Measurements from ENCODE around the gene NEIL1.
"Not testable (repeated sequence)": the region's sequence is repeated elsewhere in the genome, so short reads cannot be mapped to it uniquely, and the experiment has no call there.

NEIL1 gene

DNA sequence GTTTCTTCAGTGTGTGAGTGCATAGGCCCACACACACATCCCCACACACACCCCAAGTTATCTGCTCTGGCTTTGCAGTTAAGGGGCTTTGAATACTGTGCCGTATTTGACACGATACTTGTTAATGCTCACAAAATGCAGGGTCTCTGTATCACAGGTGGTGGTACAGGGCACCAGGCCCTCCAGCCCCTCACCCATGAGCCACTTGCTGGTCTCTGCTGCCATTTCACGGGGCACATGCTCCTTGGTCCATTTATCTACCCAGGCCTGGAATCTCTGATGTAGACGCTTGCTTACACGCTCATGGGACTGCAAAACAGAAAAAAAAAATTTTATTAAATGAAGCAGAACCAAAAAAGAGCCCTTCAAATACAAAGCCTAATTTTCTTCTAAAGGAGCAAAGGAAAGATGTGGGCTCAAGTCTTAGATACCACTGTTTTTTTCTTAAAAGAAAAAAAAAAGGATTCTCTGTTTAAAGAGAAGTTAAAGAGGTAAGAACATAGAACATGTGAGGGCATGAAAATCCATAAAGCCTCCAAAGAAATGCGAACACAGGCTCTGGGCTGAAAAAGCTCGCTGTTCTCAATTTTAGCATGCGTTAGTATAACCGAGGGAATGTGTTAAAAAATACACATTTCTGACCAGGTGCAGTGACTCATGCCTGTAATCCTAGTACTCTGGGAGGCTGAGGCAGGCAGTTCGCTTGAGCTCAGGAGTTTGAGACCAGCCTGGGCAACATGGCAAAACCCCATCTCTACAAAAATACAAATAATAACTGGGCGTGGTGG is 25.3 kb downstream of the NEIL1 start:
- H3K4me3 ChIP-seq (ENCODE audit: low read depth, low read length): no peak overlapping the region
- TF ChIP-seq CTCF (IDR thresholded peaks at IDR 0.05; ENCODE audit: low read depth, low read length): no peak

- TF ChIP-seq CTCF (IDR thresholded peaks at IDR 0.05; ENCODE audit: low read depth, low read length): no peak
- no peak overlapping the region for H3K4me3 ChIP-seq (ENCODE audit: low read depth, low read length)
Measured at GRCh38 chr15:75380773-75381172, 33.9 kb downstream of the NEIL1 start.

DNA sequence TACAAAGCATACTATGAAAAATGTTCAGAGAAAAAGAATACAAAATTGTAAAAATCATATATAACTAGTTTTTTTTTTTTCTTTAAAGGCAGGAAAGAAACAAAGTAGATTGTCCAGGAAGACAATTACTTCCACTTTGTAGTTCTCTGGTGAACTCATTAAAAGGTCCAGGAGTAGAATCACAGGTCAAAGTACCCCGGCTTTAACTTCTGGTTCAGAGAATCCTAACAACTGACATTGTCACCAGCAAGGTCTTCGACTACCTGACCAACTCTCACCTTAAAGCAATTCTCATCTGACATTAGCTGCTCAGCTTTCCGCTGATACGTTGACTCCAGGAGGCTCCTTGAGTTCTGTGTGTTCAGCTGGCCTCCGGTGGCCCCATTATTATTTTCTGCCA is 37.1 kb downstream of the NEIL1 start:
- not testable (repeated sequence) for H3K4me3 ChIP-seq (ENCODE audit: low read depth, low read length)

- no peak for TF ChIP-seq CTCF (IDR thresholded peaks at IDR 0.05; ENCODE audit: low read depth, low read length)
- no peak overlapping the region for H3K4me3 ChIP-seq (ENCODE audit: low read depth, low read length)
Measured at GRCh38 chr15:75389791-75390382, 43.0 kb downstream of the NEIL1 start.

DNA sequence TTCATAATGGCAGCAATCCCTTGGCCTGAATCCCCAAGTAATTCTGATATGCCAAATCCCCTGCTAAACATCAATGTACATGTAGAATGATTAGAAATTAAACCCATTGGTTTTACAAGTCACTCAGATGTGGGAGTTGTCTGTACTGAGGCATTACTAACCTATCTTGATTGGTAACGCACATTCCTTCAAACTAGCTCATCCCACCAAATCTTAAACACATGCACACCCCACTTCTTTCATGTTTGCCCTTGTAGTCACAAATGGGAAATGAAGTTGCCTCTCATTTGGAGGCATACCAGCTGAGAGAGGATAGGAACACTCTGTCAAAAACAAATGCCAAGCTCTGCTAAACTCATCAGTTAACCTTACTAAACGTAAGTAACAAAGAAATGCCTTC is 50.7 kb downstream of the NEIL1 start:
- TF ChIP-seq CTCF (IDR thresholded peaks at IDR 0.05; ENCODE audit: low read depth, low read length): no peak

DNA sequence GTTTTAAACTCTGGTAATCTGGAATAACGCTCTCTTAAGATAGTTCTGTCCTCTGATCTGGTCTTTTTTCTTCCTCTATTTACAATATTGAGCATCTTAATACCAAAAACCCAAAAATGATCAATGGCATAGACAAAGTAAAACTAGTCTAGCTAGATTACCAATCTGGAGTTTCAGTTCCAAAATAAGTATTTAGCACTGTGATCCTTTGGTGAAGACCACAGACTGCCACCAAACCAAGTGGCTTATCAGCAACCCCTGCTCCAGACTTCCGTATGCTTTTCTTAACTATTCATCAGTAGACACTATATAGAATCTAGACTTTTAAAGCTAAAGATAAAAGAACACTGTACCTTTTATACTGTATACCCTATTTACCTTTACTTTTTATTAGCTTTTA is 57.1 kb downstream of the NEIL1 start:
- no peak for TF ChIP-seq CTCF (IDR thresholded peaks at IDR 0.05; ENCODE audit: low read depth, low read length)
- no peak overlapping the region for H3K4me3 ChIP-seq (ENCODE audit: low read depth, low read length)

More for the DNA sequence above, 50.7 kb downstream of the NEIL1 start:
- H3K4me3 ChIP-seq (ENCODE audit: low read depth, low read length): no peak overlapping the region

Measured in WI38 (cell line).